ENCODE measurements around the gene RAPGEF1. TPM values are rescaled to one million over a fixed set of nuclear protein-coding genes. Genes with fewer than 3 reads are reported as not detected.

RAPGEF1 gene
- total RNA-seq, 1 experiment from 2014 or later: 55.6 TPM

DNA sequence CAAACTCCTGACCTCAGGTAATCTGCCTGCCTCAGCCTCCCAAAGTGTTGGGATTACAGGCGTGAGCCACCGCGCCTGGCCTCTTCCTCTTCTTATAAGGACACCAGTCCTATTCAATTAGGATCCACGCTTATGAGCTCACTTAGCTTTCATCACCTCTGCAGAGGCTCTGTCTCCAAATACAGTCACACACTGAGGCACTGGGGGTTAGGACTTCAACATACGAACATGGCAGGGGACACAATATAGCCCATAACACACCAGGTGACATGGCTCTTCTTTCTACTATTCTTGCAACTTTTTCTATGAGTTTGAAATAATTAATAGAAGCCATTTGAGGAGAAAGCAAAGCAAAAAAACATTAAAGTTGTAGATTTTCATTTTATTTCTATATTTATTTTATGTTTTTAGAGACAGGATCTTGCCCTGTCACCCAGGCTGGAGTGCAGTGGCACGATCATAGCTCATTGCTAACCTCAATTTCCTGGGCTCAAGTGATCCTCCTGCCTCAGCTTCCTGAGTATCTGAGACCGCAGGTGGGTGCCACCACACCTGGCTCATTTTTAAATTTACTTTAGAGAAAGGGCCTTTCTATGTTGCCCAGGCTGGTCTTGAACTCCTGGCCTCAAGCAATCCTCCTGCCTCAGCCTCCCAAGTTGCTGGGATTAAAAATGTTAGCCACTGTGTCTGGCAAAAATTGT is 200.5 kb downstream of the RAPGEF1 start:
- no peaks in the 10 kb centered on the region for H3K27me3 ChIP-seq (ENCODE audit: insufficient read depth, low read length)
- H3K79me2 ChIP-seq (ENCODE audit: insufficient read depth, low read length): no peaks in the 10 kb centered on the region
- H2AK5ac ChIP-seq (ENCODE audit: insufficient read length, low read length): no peak overlapping the region
- no peak overlapping the region for H4K8ac ChIP-seq (replicated peaks; ENCODE audit: insufficient read length, low read depth, low read length)
- Mint-ChIP-seq H3K9me3 (peaks cover 38 to 39% of the 10 kb centered on the region in 2 experiments), H3K27ac (no peak overlapping the region), H3K4me1 (0 out of 4 replicates have a peak, but pooled peaks cover 0 to 3% of the 10 kb centered on the region in 2 experiments), H3K27me3 (ENCODE audit: low read depth) (peaks cover 13% of the 10 kb centered on the region), H3K4me3 (no peak overlapping the region), H3K36me3 (ENCODE audit: insufficient read depth in 1 of 3, low read depth in 3 of 3) (peaks cover 7 to 24% (median 12%) of the 10 kb centered on the region in 3 experiments)
- DNase-seq: no peak
- no peak overlapping the region for H3K4ac ChIP-seq (ENCODE audit: low read depth, low read length)
- no peaks in the 10 kb centered on the region for H3K23me2 ChIP-seq (ENCODE audit: insufficient read length, low read depth, low read length, poor library complexity, severe bottlenecking)
- no peak overlapping the region for H3K9ac ChIP-seq (ENCODE audit: extremely low read depth, insufficient read length, low read length)
- no peak overlapping the region for H3K18ac ChIP-seq (ENCODE audit: insufficient read length, low read depth, low read length)
- no peaks in the 10 kb centered on the region for H4K20me1 ChIP-seq (ENCODE audit: control insufficient read depth, insufficient read depth, insufficient read length)
- H3K14ac ChIP-seq (ENCODE audit: insufficient read depth, low read length): no peak overlapping the region
- H3K23ac ChIP-seq (ENCODE audit: insufficient read length, low read depth, low read length): no peak overlapping the region
- no peak overlapping the region for H2BK120ac ChIP-seq (ENCODE audit: low read depth, low read length, poor library complexity, severe bottlenecking)
- no peak overlapping the region for H2BK15ac ChIP-seq (ENCODE audit: low read depth, low read length)
- peaks cover 9% of the 10 kb centered on the region for H3K9me3 ChIP-seq (ENCODE audit: control insufficient read depth, low read depth, low read length)
- H4K91ac ChIP-seq (ENCODE audit: insufficient read length, low read depth, low read length): no peak overlapping the region
- H3K4me2 ChIP-seq (ENCODE audit: insufficient read depth, insufficient read length, low read length): no peak overlapping the region
- H3K27ac ChIP-seq (ENCODE audit: insufficient read length, low read depth, low read length): no peak overlapping the region
- no peaks in the 10 kb centered on the region for H3K79me1 ChIP-seq (ENCODE audit: insufficient read depth, low read depth, low read length, poor library complexity, severe bottlenecking)
- no peak overlapping the region for H4K5ac ChIP-seq (ENCODE audit: insufficient read length, low read depth, low read length)
- no peak overlapping the region for H2AFZ ChIP-seq (ENCODE audit: low read length)
- no peak overlapping the region for H3K56ac ChIP-seq (ENCODE audit: insufficient read length, low read depth, low read length)
- H2BK12ac ChIP-seq (ENCODE audit: insufficient read length, low read depth, low read length): no peak overlapping the region
- H2BK5ac ChIP-seq (ENCODE audit: insufficient read length, low read length): no peak overlapping the region
- TF ChIP-seq, protein P1, sequence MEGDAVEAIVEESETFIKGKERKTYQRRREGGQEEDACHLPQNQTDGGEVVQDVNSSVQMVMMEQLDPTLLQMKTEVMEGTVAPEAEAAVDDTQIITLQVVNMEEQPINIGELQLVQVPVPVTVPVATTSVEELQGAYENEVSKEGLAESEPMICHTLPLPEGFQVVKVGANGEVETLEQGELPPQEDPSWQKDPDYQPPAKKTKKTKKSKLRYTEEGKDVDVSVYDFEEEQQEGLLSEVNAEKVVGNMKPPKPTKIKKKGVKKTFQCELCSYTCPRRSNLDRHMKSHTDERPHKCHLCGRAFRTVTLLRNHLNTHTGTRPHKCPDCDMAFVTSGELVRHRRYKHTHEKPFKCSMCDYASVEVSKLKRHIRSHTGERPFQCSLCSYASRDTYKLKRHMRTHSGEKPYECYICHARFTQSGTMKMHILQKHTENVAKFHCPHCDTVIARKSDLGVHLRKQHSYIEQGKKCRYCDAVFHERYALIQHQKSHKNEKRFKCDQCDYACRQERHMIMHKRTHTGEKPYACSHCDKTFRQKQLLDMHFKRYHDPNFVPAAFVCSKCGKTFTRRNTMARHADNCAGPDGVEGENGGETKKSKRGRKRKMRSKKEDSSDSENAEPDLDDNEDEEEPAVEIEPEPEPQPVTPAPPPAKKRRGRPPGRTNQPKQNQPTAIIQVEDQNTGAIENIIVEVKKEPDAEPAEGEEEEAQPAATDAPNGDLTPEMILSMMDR (conservative IDR thresholded peaks at IDR 0.05): no peak
- H3T11ph ChIP-seq (ENCODE audit: low read length): no peak overlapping the region
- no peaks in the 10 kb centered on the region for H3K4me1 ChIP-seq (ENCODE audit: insufficient read depth, low read length)
- WGBS (ENCODE audit: extremely low coverage, insufficient read length, low lambda C conversion rate): no CpG with 5 or more reads among the region's 7 CpGs
- H2BK20ac ChIP-seq (ENCODE audit: low read depth, low read length, poor library complexity, severe bottlenecking): no peak overlapping the region

Measured in H9 (cell line).